ENCODE data around the gene COMMD9. TPM values are rescaled to one million over a fixed set of nuclear protein-coding genes. Genes with fewer than 3 reads are reported as not detected.
"Not testable (repeated sequence)": the region's sequence is repeated elsewhere in the genome, so short reads cannot be mapped to it uniquely, and the experiment has no call there.

COMMD9 gene
- total and polyA plus RNA-seq, 2 donors (not counting 1 experiment from before 2014, with no cell fraction given) = 41.3 to 47.4 TPM

DNA sequence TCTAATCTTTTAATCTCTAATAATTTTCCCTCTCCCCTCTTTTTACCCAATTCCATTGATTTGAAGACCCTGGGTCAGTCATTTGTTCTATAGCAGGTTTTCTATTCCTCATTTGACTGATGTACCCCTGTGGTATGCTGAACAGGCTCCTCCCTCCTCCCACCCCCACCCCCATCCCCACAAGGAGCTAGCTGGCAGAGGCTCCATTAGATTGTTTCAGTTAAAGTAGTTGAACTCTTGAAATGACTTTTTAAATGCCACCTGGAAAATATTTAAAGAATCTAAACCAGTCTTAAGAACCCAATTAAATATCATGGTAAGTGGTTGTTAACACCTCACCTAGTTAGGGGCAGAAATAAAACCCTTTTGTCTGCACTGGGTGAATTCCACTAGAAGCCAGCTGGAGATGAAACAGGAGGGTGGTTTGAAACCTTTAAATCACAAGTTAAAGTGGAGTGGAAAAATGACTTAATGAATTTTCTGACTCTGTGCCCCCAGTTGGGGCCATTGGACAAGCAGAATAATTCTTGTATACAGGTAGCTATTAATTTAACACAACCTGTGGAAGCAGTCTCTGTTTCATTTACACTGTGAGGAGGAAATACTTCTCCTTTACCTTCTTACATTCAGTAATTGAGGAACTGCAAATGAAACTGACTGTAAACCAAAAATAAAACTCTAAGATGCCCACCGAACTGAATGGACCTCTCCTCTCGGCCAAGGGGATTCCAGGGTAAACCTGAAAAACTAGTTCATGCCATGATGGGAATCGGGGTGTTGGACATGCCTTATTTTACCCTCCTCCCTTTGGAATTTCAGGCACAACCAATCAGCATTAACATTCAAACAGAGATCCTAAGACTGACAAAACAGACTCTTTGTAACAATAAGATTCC lies 37.5 kb upstream of the COMMD9 start:
- Histone ChIP-seq H3K4me1 (ENCODE audit: control insufficient read depth in 2 of 2, insufficient read depth in 2 of 2, low read length in 2 of 2) (peaks cover 11 to 13% of the 10 kb centered on the region in 2 donors), H3K4me2 (replicated peaks; ENCODE audit: low read depth, low read length, poor library complexity, severe bottlenecking) (peak overlapping the region; percentile 65), H3K27me3 (replicated peaks in 1 of 4; ENCODE audit: control extremely low read depth in 1 of 4, control insufficient read depth in 3 of 4, insufficient read depth in 4 of 4, low read length in 3 of 4) (no peaks in the 10 kb centered on the region), H3K27ac (ENCODE audit: low read length in 2 of 2) (peak overlapping the region; percentile 52 to 58), H3K9me3 (ENCODE audit: control extremely low read depth in 1 of 3, control insufficient read depth in 2 of 3, insufficient read depth in 1 of 3, low read length in 2 of 3) (no peaks in the 10 kb centered on the region), H3K4me3 (ENCODE audit: control extremely low read depth in 1 of 5, extremely low read depth in 1 of 5, insufficient read depth in 1 of 5, low read depth in 2 of 5, low read length in 4 of 5) (peak overlapping the region in 3 of 5 experiments; percentile 30 to 36 (median 30)), H3K36me3 (replicated peaks in 1 of 2; ENCODE audit: control extremely low read depth in 1 of 2, control insufficient read depth in 1 of 2, extremely low read depth in 1 of 2, insufficient read depth in 2 of 2, low read length in 1 of 2) (no peaks in the 10 kb centered on the region), H3K79me2 (ENCODE audit: control insufficient read depth, insufficient read depth, low read length) (no peaks in the 10 kb centered on the region), H2AFZ (ENCODE audit: insufficient read depth, low read depth, low read length, poor library complexity, severe bottlenecking) (peak overlapping the region; percentile 73), H4K20me1 (ENCODE audit: control insufficient read depth, insufficient read depth, low read length, poor library complexity, severe bottlenecking) (no peaks in the 10 kb centered on the region), H3K9ac (ENCODE audit: low read length) (peak overlapping the region; percentile 29)
- Mint-ChIP-seq H3K9me3 (ENCODE audit: insufficient read depth) (no peaks in the 10 kb centered on the region), H3K4me3 (peak overlapping the region; percentile 70), H3K4me1 (peaks cover 12% of the 10 kb centered on the region), H3K27me3 (no peaks in the 10 kb centered on the region), H3K27ac (peak overlapping the region; percentile 79)
- WGBS (ENCODE audit: insufficient coverage) = 25% methylated on average over 3 of the region's 3 CpGs
- intact Hi-C loops (cut with micrococcal nuclease) = no loop called here
- POLR2A ChIA-PET = no interaction called here
- CTCF ChIA-PET = no interaction called here
- TF ChIP-seq, protein P1, sequence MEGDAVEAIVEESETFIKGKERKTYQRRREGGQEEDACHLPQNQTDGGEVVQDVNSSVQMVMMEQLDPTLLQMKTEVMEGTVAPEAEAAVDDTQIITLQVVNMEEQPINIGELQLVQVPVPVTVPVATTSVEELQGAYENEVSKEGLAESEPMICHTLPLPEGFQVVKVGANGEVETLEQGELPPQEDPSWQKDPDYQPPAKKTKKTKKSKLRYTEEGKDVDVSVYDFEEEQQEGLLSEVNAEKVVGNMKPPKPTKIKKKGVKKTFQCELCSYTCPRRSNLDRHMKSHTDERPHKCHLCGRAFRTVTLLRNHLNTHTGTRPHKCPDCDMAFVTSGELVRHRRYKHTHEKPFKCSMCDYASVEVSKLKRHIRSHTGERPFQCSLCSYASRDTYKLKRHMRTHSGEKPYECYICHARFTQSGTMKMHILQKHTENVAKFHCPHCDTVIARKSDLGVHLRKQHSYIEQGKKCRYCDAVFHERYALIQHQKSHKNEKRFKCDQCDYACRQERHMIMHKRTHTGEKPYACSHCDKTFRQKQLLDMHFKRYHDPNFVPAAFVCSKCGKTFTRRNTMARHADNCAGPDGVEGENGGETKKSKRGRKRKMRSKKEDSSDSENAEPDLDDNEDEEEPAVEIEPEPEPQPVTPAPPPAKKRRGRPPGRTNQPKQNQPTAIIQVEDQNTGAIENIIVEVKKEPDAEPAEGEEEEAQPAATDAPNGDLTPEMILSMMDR (IDR thresholded peaks at IDR 0.05) = no peak
- no peak for TF ChIP-seq EZH2 (IDR thresholded peaks at IDR 0.05; ENCODE audit: borderline replicate concordance, insufficient read depth, low read depth, low read length, poor library complexity, severe bottlenecking)
- peak; percentile 51 for ATAC-seq (ENCODE audit: low read depth)
- peak; percentile 55 for DNase-seq

DNA sequence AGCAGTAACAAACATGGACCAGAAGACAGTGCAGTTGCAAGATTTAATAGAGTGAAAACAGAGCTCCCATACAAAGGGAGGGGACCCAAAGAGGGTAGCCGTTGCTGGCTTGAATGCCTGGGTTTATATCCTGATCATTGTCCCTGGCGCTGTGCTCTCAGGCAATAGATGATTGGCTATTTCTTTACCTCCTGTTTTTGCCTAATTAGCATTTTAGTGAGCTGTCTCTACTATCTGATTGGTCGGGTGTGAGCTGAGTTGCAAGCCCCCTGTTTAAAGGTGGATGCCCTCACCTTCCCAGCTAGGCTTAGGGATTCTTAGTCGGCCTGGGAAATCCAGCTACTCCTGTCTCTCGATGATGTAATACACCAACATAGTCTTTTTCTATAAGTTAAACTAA lies 36.2 kb upstream of the COMMD9 start:
- H3K4me3 Mint-ChIP-seq; CTCF ChIA-PET; H3K9me3 Mint-ChIP-seq (ENCODE audit: insufficient read depth); intact Hi-C loops (cut with micrococcal nuclease); H2AFZ ChIP-seq (ENCODE audit: insufficient read depth, low read depth, low read length, poor library complexity, severe bottlenecking); POLR2A ChIA-PET; H3K79me2 ChIP-seq (ENCODE audit: control insufficient read depth, insufficient read depth, low read length); H3K27me3 Mint-ChIP-seq; H3K4me2 ChIP-seq (replicated peaks; ENCODE audit: low read depth, low read length, poor library complexity, severe bottlenecking); H3K27ac ChIP-seq (ENCODE audit: low read length in 2 of 2); H3K9me3 ChIP-seq (ENCODE audit: control extremely low read depth in 1 of 3, control insufficient read depth in 2 of 3, insufficient read depth in 1 of 3, low read length in 2 of 3); H4K20me1 ChIP-seq (ENCODE audit: control insufficient read depth, insufficient read depth, low read length, poor library complexity, severe bottlenecking); H3K27me3 ChIP-seq (replicated peaks in 1 of 4; ENCODE audit: control extremely low read depth in 1 of 4, control insufficient read depth in 3 of 4, insufficient read depth in 4 of 4, low read length in 3 of 4); ATAC-seq (ENCODE audit: low read depth); DNase-seq; H3K9ac ChIP-seq (ENCODE audit: low read length); H3K27ac Mint-ChIP-seq; H3K4me3 ChIP-seq (ENCODE audit: control extremely low read depth in 1 of 5, extremely low read depth in 1 of 5, insufficient read depth in 1 of 5, low read depth in 2 of 5, low read length in 4 of 5); H3K36me3 ChIP-seq (replicated peaks in 1 of 2; ENCODE audit: control extremely low read depth in 1 of 2, control insufficient read depth in 1 of 2, extremely low read depth in 1 of 2, insufficient read depth in 2 of 2, low read length in 1 of 2): not testable (repeated sequence)
- 93% methylated on average over 3 of the region's 5 CpGs for WGBS (ENCODE audit: insufficient coverage)
- H3K4me1 Mint-ChIP-seq = peaks cover 12% of the 10 kb centered on the region
- peaks cover 11 to 13% of the 10 kb centered on the region in 2 donors for H3K4me1 ChIP-seq (ENCODE audit: control insufficient read depth in 2 of 2, insufficient read depth in 2 of 2, low read length in 2 of 2)

DNA sequence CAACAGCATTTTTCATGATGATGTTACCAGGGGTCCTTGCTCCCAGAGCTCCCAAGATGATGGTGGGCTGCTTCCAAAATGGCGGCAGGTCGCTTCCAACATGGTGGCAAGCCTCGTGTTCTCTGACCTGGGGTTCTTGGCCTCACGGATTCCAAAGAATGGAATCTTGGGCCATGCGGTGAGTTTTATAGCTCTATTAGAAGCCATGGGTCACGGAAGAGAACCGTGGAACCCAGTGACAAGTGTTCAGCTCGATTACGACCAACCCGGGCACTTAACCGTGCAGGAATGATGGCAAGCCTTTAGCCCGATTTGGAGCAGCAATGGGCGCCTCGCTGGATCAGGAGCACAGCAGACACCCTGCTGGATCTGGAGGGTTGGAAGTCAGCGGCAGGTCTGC lies 35.7 kb upstream of the COMMD9 start:
- H3K9ac ChIP-seq (ENCODE audit: low read length); H3K9me3 ChIP-seq (ENCODE audit: control extremely low read depth in 1 of 3, control insufficient read depth in 2 of 3, insufficient read depth in 1 of 3, low read length in 2 of 3); H3K79me2 ChIP-seq (ENCODE audit: control insufficient read depth, insufficient read depth, low read length); H3K27ac ChIP-seq (ENCODE audit: low read length in 2 of 2); CTCF ChIA-PET; H3K27ac Mint-ChIP-seq; H3K36me3 ChIP-seq (replicated peaks in 1 of 2; ENCODE audit: control extremely low read depth in 1 of 2, control insufficient read depth in 1 of 2, extremely low read depth in 1 of 2, insufficient read depth in 2 of 2, low read length in 1 of 2); intact Hi-C loops (cut with micrococcal nuclease); H3K4me2 ChIP-seq (replicated peaks; ENCODE audit: low read depth, low read length, poor library complexity, severe bottlenecking); H3K27me3 Mint-ChIP-seq; DNase-seq; H3K4me3 Mint-ChIP-seq; H3K4me3 ChIP-seq (ENCODE audit: control extremely low read depth in 1 of 5, extremely low read depth in 1 of 5, insufficient read depth in 1 of 5, low read depth in 2 of 5, low read length in 4 of 5); H3K9me3 Mint-ChIP-seq (ENCODE audit: insufficient read depth); ATAC-seq (ENCODE audit: low read depth); H3K27me3 ChIP-seq (replicated peaks in 1 of 4; ENCODE audit: control extremely low read depth in 1 of 4, control insufficient read depth in 3 of 4, insufficient read depth in 4 of 4, low read length in 3 of 4); POLR2A ChIA-PET; H4K20me1 ChIP-seq (ENCODE audit: control insufficient read depth, insufficient read depth, low read length, poor library complexity, severe bottlenecking); H2AFZ ChIP-seq (ENCODE audit: insufficient read depth, low read depth, low read length, poor library complexity, severe bottlenecking): not testable (repeated sequence)
- peaks cover 11 to 13% of the 10 kb centered on the region in 2 donors for H3K4me1 ChIP-seq (ENCODE audit: control insufficient read depth in 2 of 2, insufficient read depth in 2 of 2, low read length in 2 of 2)
- WGBS (ENCODE audit: insufficient coverage) = 97% methylated on average over 15 of the region's 15 CpGs
- peaks cover 12% of the 10 kb centered on the region for H3K4me1 Mint-ChIP-seq
